Measurements from ENCODE around the gene PLAU. TPM values are rescaled to one million over a fixed set of nuclear protein-coding genes. Genes with fewer than 3 reads are reported as not detected.

Gene PLAU
- total and polyA plus RNA-seq, 9 of the 15 experiments (the other 6 are each of a cell fraction or from before 2014, with no cell fraction given), result 2.1 to 16.9 (median 3.3) TPM

DNA sequence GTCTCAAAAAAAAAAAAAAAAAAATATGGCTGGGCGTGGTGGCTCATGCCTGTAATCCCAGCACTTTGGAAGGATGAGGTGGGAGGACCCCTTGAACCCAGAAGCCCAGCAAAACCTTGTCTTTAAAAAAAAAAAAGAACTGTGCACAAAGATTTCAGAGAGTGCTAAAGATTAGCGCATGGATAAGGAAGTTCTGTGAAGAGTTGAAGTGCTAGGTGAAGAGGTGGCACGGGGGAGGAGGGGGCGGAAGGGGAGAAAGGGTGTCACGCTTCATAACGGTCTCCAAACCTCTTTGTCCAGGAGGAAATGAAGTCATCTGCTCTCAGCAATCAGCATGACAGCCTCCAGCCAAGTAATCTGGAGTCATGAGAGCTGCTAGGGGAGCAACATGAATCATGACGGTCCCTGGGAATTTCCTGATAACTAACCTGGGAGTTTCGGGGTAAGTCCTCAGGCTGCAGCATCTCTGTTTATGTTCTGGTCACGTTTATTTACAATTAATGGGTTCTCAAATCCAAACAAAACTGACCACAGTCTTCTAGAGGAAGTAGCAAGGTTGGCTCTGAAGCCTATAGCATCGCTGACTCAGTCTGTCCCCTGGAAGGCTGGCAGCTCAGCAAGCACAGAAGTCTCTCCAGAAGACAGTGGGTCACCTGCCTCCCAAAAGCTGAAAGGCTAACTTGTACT lies 1.9 kb upstream of the PLAU start (continued):
- peak; percentile 95 for TF ChIP-seq JUND (IDR thresholded peaks at IDR 0.05; ENCODE audit: borderline replicate concordance, low read depth, low read length)
- peak; percentile 84; the same call in 1 of the 3 replicates for TF ChIP-seq JUND (tag; IDR thresholded peaks at IDR 0.05; ENCODE audit: borderline replicate concordance, low read depth, low read length)
- no peak for TF ChIP-seq ZNF592 (IDR thresholded peaks at IDR 0.05)
- TF ChIP-seq, protein P1, sequence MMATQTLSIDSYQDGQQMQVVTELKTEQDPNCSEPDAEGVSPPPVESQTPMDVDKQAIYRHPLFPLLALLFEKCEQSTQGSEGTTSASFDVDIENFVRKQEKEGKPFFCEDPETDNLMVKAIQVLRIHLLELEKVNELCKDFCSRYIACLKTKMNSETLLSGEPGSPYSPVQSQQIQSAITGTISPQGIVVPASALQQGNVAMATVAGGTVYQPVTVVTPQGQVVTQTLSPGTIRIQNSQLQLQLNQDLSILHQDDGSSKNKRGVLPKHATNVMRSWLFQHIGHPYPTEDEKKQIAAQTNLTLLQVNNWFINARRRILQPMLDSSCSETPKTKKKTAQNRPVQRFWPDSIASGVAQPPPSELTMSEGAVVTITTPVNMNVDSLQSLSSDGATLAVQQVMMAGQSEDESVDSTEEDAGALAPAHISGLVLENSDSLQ (IDR thresholded peaks at IDR 0.05), result peak; percentile 92
- TF ChIP-seq FOXK1 (CRISPR knock-in tag; IDR thresholded peaks at IDR 0.05; ENCODE audit: borderline replicate concordance), result no peak
- TF ChIP-seq, protein P2, sequence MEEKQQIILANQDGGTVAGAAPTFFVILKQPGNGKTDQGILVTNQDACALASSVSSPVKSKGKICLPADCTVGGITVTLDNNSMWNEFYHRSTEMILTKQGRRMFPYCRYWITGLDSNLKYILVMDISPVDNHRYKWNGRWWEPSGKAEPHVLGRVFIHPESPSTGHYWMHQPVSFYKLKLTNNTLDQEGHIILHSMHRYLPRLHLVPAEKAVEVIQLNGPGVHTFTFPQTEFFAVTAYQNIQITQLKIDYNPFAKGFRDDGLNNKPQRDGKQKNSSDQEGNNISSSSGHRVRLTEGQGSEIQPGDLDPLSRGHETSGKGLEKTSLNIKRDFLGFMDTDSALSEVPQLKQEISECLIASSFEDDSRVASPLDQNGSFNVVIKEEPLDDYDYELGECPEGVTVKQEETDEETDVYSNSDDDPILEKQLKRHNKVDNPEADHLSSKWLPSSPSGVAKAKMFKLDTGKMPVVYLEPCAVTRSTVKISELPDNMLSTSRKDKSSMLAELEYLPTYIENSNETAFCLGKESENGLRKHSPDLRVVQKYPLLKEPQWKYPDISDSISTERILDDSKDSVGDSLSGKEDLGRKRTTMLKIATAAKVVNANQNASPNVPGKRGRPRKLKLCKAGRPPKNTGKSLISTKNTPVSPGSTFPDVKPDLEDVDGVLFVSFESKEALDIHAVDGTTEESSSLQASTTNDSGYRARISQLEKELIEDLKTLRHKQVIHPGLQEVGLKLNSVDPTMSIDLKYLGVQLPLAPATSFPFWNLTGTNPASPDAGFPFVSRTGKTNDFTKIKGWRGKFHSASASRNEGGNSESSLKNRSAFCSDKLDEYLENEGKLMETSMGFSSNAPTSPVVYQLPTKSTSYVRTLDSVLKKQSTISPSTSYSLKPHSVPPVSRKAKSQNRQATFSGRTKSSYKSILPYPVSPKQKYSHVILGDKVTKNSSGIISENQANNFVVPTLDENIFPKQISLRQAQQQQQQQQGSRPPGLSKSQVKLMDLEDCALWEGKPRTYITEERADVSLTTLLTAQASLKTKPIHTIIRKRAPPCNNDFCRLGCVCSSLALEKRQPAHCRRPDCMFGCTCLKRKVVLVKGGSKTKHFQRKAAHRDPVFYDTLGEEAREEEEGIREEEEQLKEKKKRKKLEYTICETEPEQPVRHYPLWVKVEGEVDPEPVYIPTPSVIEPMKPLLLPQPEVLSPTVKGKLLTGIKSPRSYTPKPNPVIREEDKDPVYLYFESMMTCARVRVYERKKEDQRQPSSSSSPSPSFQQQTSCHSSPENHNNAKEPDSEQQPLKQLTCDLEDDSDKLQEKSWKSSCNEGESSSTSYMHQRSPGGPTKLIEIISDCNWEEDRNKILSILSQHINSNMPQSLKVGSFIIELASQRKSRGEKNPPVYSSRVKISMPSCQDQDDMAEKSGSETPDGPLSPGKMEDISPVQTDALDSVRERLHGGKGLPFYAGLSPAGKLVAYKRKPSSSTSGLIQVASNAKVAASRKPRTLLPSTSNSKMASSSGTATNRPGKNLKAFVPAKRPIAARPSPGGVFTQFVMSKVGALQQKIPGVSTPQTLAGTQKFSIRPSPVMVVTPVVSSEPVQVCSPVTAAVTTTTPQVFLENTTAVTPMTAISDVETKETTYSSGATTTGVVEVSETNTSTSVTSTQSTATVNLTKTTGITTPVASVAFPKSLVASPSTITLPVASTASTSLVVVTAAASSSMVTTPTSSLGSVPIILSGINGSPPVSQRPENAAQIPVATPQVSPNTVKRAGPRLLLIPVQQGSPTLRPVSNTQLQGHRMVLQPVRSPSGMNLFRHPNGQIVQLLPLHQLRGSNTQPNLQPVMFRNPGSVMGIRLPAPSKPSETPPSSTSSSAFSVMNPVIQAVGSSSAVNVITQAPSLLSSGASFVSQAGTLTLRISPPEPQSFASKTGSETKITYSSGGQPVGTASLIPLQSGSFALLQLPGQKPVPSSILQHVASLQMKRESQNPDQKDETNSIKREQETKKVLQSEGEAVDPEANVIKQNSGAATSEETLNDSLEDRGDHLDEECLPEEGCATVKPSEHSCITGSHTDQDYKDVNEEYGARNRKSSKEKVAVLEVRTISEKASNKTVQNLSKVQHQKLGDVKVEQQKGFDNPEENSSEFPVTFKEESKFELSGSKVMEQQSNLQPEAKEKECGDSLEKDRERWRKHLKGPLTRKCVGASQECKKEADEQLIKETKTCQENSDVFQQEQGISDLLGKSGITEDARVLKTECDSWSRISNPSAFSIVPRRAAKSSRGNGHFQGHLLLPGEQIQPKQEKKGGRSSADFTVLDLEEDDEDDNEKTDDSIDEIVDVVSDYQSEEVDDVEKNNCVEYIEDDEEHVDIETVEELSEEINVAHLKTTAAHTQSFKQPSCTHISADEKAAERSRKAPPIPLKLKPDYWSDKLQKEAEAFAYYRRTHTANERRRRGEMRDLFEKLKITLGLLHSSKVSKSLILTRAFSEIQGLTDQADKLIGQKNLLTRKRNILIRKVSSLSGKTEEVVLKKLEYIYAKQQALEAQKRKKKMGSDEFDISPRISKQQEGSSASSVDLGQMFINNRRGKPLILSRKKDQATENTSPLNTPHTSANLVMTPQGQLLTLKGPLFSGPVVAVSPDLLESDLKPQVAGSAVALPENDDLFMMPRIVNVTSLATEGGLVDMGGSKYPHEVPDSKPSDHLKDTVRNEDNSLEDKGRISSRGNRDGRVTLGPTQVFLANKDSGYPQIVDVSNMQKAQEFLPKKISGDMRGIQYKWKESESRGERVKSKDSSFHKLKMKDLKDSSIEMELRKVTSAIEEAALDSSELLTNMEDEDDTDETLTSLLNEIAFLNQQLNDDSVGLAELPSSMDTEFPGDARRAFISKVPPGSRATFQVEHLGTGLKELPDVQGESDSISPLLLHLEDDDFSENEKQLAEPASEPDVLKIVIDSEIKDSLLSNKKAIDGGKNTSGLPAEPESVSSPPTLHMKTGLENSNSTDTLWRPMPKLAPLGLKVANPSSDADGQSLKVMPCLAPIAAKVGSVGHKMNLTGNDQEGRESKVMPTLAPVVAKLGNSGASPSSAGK (IDR thresholded peaks at IDR 0.05), result 0 out of 2 replicates have a peak, but pooled peaks have one; percentile 49
- TF ChIP-seq ARID2 (IDR thresholded peaks at IDR 0.05), result no peak
- peak; percentile 86 for TF ChIP-seq VEZF1 (CRISPR knock-in tag; IDR thresholded peaks at IDR 0.05)

Data from K562 (cell line).